T-helper 22 cell (primary cell): ENCODE results near the gene CBS.
A peak's percentile ranks its signal among the peaks of the same experiment; 100 is the strongest.
"Not testable (repeated sequence)": the region's sequence is repeated elsewhere in the genome, so short reads cannot be mapped to it uniquely, and the experiment has no call there.

Source experiments
- DNase-seq: peaks from one replicate; pipeline ENCODE4 v3.0.0-alpha.2; 2020; ENCODE audit warnings: low read depth

The CBS gene

GRCh38 chr21:43075170-43076022, at the start of gene CBS:
TSS of gene CBS (minus strand) at chr21:43075835. CDS start at chr21:43072193, 3,642 bp downstream.
- not testable (repeated sequence) for DNase-seq

GRCh38 chr21:43115956-43116355, 40.3 kb upstream of the CBS start:
- DNase-seq: not testable (repeated sequence)

DNA sequence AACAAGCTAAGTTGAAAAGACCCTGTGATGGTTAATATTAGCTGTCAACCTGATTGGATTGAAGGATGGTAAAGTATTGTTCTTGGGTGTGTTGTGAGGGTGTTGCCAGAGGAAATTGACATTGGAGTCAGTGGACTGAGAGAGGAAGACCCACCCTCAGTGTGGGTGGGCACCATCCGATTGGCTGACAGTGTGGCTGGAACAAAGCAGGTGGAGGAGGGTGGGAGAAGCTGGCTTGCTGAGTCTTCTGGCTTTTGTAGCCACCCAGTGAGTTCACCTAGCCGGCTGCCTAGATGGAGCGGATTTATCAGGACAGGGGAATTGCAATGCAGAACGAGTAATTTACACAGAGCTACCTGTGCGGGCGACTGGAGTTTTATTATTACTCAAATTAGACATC, 38.8 kb upstream of the CBS start:
- DNase-seq: not testable (repeated sequence)

DNA sequence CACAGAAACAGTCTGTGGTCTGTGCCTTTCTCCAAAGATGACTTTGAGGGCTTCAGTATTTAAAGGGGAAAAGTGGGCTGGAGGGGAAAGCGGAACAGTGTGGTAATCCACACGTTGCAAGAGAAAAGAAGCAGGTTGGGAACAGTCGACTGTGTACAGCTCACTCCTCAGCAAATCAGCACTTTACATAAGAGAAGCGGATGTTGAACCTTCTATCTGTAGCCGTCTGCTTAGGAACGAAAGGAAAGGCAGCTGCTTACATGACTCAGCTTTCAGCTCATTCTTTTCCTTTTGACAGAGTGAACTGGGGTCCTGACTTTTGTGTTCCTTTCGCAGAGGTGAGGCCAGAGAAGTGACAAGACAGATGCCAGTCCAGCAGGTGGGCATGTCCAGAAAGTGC, 33.4 kb upstream of the CBS start:
- not testable (repeated sequence) for DNase-seq

GRCh38 chr21:43108177-43108576, 32.5 kb upstream of the CBS start:
- not testable (repeated sequence) for DNase-seq

DNA sequence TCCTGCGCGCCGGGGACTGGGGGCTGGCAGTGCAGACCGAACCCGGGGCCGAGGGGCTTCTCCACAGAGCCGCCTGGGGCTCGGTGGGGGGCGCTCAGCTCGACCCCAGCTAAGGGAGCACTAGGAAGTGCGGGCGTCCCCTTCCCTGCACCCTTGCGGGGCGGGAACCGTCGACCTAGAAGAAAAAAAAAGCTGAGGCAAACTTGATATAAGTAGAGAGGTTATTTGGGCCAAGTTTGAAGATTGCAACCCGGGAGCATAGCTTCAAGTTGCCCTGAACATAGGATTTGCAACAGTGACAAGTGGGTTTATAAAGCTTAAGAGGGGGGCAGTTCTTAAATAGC, 32.1 kb upstream of the CBS start:
- not testable (repeated sequence) for DNase-seq

GRCh38 chr21:43106965-43107793, 31.5 kb upstream of the CBS start, which contains the start of gene U2AF1:
TSS of gene U2AF1 (minus strand) at chr21:43107570. CDS start at chr21:43107494, 76 bp downstream.
- DNase-seq: peak; percentile 71

DNA sequence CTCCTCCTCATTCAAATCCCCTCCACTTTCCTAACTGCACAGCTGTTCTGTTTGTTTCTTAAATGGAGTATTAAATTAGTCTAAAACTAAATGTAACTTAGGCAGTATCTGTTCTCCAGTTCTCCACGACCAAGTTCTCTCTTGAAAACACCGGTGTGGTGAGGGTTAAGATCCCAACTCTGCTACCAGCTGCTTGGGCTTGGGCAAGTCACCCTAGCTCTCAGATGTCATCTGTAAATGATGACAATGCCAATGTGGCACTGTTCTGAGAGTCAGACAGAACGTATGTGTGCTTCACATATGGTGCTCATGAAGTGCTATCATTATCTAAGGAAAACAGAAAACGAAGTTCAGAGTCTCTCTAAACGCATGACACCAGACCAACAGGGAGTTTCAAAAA, 29.0 kb upstream of the CBS start:
- DNase-seq: not testable (repeated sequence)

- not testable (repeated sequence) for DNase-seq
Observed at GRCh38 chr21:43102281-43102680, 26.6 kb upstream of the CBS start.

DNA sequence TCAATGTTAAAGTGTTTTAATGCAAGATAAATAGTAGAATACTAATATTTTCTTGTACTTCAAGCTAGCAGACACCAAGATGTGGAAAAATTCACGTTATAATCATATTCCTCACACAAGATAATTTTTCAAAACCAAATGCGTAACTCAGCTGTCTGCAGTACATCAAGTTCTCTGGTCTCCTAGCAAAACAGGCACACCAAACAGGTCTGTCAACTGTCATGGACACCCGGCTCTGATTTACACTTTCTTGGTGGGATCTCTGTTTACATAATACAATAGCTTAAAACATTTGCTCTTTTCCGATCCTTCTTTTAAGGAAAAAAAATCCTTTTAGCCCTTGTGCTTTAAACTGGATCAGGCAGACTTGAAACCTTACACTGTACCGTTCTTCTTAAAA, 26.0 kb upstream of the CBS start:
- not testable (repeated sequence) for DNase-seq

GRCh38 chr21:43101000-43101399, 25.4 kb upstream of the CBS start:
- DNase-seq: not testable (repeated sequence)

DNA sequence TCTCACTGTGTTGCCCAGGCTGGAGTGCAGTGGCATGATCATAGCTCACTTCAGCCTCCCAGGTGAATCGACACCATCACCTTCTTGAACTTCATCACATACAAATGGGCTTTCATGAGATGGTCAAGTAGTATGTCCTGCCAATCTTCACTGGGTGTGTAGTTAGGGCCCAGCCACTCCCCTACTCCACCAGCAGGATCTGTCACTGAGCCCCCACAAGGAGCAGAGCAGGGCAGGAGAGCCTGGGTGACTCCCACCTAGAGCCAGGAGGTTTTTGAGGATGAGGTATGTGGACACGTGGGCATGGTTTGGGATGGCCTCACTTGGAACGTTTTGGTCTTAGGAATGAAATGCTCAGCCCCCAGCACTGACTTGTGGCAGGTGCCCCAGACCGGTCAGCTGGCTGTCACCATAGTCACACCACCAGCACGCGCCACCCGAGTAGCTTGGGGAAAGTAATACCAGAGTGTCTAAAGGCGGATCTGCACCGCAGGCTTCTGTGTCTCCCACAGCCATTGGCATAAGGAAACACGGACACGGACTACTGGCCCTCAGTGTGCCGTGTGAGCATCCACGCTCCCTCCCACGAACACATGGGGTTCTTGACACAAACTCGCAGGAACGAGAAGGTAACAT, 16.5 kb upstream of the CBS start:
- not testable (repeated sequence) for DNase-seq

GRCh38 chr21:43090947-43091346, 15.3 kb upstream of the CBS start:
- not testable (repeated sequence) for DNase-seq

DNA sequence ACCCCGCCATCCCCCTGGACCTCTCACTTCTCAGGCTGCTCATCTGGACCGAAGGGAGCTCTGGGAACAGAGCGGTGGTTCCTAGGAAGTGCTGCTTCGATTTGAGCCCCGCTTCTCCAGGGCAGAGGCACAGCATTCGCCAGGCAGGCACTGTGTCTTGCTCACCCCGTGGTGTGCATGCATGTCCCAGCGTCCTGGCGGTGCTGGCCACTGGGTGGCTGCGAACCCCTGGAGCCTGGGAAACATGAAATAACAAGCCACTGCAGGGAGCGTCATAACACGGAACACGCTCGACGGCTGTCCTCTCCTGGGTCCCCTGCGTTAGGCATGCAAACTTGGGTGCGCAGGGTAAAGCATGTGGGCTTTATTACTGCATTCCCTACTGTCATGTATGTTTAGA, 13.8 kb upstream of the CBS start:
- not testable (repeated sequence) for DNase-seq

- DNase-seq: not testable (repeated sequence)
Observed at GRCh38 chr21:43082587-43083300, 7.1 kb upstream of the CBS start.

DNA sequence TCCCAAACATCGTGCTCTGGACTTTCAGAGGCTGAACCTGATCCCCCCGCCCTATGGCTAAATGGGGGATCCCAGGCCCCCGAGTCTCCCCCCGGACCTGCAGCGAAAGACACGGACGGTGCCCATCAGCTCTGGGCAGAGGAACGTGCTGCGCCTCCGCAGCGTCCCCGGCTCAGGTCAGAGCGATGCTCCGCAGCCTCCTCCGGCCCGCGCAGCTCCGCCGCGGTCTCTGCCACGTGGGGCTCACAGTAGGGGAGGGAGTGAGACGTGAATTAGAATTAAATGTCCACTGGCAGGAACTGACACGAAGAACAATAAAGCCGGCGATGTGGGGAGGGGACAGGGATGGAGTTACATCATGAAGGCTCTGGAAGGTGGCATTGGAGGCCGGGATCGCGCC, 1.0 kb upstream of the CBS start:
- DNase-seq: not testable (repeated sequence)

GRCh38 chr21:43076023-43076637, 495 bp upstream of the CBS start:
- DNase-seq: not testable (repeated sequence)

DNA sequence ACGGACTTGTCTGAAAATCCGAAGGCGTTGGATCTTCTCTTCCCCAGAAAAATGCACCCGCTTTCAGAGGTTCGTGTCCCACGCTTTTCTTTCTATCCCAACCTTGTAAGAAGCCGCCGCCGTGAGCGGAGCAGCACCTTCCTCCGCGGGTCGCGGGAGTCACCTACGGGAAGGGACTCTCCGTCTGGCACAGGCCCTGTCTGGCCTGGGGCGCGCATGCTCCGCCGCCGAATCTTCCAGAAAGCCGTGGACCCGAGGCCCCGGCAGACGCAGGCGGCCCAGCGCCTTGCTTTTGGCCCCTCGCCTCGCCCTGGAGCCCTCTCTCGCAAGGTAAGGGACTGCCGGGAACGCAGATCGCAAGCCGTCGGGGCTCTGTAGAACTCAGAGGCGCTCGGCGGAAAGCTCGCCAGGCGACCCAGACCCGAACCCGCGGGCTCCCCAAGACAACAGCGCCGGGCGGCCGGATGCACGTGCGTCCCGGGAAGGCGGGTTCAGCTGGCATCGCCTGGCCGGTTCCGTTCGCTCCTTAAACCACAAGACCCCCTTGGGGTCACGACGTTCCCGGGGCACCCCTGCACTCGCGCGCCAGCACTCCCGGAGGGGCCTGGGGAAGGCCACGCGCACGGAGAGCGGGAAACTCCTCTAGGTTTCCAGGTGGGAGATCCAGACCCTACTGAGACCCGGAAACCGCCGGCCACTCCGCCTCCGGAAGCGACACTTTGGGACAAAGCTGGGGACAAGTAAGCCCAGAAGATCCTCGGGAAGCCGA, 1.1 kb downstream of the CBS start:
- DNase-seq: not testable (repeated sequence)

- not testable (repeated sequence) for DNase-seq
Observed at GRCh38 chr21:43072742-43073141, 2.9 kb downstream of the CBS start.

GRCh38 chr21:43069682-43070081, 6.0 kb downstream of the CBS start:
- not testable (repeated sequence) for DNase-seq
